ENCODE results near the gene BACE2.
"Not testable (repeated sequence)": the region's sequence is repeated elsewhere in the genome, so short reads cannot be mapped to it uniquely, and the experiment has no call there.

Gene BACE2

DNA sequence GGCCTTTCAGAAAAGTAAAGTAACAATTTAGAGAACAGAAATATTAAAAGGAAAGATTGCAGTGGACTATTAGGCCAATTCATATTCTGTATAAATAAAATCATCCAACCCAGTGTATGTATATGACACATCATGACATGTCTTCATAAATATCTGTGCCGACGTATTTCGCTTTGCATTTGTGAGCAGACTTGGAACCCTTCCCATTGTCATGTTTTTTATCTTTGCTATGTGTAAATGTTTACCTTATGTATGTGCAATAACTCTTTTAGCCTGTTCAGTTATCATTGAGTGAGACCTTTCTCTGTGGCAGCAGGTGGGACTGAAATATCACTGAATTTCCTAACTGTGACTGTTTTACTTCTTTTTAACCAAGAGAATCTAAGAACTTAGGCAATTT is 90.7 kb downstream of the BACE2 start:
- in situ Hi-C loops (cut with HindIII; ENCODE audit: low sequenced_read_pairs), result no loop called here

DNA sequence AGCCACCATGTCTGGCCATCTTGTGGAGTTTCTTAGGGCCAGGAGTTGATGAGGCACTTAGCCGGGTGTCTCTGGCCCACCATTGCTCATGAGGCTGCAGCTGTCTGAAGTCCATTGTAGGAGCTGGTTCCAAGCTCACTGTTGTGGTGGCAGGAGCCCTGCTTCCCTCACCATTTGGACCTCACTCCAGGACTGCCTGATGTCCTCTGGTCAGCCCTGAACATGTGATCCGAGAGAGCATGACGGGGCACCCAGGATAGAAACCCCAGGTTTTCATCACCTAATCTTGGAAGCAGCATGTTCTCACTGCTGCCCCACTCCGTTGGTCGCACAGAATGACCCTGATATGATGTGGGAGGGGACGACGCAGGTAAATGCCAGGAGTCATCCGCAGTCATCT is 92.5 kb downstream of the BACE2 start:
- in situ Hi-C loops (cut with HindIII; ENCODE audit: low sequenced_read_pairs), result no loop called here

DNA sequence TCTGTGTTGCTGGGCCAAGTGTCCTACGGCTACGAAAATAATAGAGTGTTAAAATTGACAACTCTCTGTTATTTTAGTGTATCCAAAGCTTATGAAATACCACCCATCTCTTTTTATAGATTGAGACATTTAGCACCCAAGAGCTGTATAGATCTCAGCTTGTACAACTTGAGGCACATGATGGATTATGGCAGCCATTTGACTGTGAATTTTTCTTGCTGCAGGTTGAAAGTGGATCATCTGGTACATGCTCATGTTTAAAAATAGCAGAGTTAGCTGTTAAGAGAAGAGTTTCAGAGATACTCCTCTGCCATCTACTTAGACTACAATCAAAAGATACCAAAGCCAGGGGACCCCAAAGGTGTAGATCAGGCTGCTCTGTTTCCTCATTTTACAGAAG is 99.4 kb downstream of the BACE2 start:
- in situ Hi-C loops (cut with HindIII; ENCODE audit: low sequenced_read_pairs), result no loop called here

DNA sequence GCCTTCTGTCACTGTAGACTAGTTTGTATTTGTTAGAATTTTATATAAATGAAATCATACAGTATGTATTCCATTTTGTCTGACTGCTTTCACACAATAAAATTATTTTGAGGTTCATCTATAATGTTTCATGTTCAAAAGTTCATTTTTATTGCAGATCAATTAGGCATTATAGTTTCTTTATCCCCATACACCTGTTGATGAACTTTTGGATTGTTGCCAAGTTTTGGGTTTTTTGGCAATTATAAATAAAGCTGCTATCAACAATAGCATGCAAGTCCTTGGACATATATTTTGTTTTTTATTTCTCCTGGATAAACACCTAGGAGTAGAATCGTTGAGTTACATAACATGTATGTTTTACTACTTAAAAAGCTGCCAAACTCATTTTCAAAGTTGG is 101.6 kb downstream of the BACE2 start:
- in situ Hi-C loops (cut with HindIII; ENCODE audit: low sequenced_read_pairs), result no loop called here

DNA sequence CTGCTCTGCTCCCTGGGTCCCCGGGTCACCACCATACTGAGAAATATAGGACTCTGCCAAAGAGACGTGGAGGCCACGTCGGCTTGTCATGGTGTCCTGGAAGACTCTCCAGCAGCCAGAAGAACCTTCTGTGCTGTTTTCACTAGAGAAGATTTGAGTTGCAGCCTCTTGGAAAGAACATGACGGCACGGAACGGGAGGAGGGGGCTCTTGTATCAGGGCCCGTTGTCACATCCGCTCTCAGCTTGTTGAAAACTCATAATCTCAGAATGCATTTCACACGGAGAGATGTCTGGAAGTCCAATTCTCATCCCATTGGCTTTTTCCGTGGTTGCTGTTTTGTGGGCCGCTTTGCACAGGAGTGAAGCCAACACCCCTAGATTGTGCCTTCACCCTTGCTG is 109.2 kb downstream of the BACE2 start:
- in situ Hi-C loops (cut with HindIII; ENCODE audit: low sequenced_read_pairs), result no loop called here

DNA sequence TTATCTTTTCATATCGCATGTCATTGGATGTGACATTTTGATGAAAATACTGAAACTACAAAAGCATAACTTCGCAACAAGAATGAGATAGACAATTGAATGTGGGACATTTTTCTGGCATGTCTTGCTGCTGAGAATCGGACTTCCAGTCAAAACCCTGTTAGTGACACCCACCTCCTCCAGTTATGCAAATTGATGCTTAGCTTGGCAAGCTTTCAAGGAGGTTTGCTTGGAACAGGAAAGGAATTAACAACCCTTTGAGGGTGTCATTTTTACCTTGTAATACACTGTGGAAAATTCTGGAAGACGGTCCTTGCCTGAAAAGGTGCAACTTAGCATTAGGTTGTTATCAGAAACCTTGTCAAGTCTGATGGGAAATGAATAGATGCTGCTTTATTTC is 109.9 kb downstream of the BACE2 start:
- in situ Hi-C loops (cut with HindIII; ENCODE audit: low sequenced_read_pairs), result no loop called here

DNA sequence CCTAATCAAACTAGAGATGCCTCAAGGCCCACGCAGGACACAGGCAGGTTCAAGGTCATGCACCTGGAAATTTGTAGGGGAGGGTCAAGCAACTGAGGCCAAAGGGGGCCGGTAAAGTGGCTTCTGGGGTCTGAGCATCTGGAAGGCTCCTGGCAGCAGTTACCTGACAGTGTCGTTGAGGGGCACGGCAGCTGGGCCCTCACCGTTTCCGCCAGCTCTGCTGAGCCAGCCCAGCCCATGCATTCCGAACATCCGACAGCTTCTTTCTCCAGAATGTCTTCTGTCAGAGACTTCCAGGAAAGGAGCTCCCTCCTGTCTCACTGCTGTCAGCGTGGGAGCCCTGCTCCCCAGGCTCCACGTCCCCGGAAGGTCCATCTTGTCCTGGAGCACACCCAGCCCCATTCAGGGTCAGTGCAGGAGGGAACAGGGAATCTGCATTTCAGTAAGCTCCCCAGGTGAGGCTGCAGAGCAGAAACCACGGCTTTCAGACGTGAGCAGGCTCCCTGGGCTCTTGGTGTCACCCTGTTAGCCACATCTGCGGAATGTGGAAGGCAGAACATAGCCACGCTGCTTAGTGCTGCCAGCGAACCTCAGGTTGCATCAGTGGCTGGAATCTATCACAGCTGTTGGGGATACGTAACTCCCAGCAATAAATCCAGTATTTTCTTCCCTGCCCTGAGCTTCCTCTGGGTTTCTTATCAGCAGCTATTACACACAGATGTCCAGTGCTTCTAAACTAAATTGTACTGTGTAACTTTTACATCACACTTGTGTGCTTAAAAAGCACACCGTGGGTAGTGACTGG is 112.4 kb downstream of the BACE2 start:
- in situ Hi-C loops (cut with HindIII; ENCODE audit: low sequenced_read_pairs), result no loop called here

DNA sequence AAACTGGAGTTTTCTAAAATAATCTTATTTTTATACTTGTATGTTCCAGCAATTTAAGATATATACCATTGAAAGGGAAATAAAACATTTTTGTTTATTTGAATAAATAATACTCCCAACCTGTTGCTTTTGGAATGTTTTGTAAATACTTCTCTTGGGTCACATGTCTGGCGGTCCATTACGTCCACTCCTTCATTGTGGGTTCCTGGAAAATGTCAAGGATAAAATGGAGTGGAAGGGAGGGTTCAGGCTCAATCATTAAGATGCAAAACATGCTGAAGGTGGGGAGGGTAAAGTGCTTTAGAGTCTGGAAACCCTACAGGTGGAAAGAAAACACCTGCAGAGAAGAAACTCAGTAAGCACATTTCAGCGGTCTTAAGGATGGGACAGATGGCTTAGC is 114.5 kb downstream of the BACE2 start:
- in situ Hi-C loops (cut with HindIII; ENCODE audit: low sequenced_read_pairs), result no loop called here

DNA sequence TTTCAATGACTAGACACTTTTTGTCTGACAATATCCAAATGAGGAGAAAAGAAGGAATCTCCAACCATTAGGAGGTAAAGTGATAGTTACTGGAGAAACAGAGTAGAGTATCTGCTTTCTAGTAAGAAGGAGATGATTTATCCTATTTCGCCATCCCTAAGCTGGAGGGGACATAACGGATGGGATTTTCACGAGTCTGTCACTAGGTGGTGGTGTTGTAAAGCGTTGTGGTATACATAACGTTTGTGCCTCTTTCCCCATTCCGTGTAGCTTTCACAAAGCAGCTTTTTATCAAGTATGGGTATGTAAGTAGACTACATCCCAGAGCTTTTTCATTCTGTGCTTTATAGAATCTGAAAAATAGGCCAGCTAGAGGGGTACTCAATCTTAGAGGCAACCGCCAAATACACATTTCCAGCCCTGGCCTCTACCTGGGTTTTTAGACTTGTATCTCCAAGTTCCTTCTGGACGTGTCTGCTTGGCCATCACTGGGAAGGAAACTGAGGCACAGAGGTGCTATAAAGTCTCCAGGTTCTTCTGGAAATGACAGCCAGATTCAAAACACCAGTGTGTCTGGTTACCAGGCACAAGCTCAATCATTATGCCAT is 115.4 kb downstream of the BACE2 start:
- in situ Hi-C loops (cut with HindIII; ENCODE audit: low sequenced_read_pairs), result no loop called here

DNA sequence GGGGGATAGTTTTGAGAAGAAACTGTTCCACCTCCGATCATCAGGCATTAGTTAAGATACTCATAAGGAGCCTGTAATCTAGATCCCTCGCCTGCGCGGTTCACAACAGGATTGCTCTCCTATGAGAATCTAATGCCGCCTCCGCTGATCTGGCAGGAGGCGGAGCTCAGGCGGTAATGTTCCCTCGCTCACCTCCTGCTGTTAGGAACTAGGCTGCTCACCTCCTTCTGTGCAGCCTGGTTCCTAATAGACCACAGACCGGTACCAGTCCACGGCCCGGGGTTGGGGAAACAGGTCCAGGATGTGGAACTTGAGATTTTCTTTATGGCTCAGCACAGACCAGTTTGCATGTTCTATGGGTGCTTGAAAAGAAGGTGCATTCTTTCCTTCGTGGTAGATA is 121.5 kb downstream of the BACE2 start:
- in situ Hi-C loops (cut with HindIII; ENCODE audit: low sequenced_read_pairs), result no loop called here

DNA sequence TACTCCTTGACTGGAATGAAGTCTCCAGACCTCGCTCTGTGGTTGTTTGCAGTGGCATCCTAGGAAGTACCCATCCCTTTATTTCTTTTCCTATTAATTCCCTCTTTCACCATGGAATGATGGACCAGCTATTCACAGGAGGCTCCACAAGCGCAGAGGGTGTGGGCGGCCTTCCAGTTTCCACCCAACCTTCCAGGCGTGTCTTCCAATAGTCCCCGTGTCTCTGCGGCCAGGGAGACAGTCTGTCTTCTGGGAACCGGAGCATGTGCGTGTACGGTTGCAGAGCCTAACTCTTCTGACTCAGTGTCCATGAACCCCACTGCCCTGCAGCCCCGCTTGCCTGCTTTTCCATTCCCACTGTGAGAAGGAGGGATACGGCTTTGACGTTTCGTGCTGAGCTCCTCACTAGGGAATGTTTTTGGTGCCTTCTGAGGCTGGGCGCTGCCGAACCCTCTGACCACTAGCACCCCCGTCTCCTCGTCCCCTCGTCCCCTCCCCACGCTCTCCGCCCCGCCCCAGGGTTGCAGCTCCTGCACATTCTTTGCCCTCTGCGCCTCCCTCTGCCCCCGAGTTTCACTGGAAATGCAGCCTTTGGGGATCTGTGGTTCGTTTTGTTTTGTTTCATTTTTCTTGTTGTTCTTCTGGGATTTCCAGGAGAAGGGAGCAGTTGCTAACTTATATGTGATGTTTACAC is 122.3 kb downstream of the BACE2 start:
- in situ Hi-C loops (cut with HindIII; ENCODE audit: low sequenced_read_pairs), result no loop called here

DNA sequence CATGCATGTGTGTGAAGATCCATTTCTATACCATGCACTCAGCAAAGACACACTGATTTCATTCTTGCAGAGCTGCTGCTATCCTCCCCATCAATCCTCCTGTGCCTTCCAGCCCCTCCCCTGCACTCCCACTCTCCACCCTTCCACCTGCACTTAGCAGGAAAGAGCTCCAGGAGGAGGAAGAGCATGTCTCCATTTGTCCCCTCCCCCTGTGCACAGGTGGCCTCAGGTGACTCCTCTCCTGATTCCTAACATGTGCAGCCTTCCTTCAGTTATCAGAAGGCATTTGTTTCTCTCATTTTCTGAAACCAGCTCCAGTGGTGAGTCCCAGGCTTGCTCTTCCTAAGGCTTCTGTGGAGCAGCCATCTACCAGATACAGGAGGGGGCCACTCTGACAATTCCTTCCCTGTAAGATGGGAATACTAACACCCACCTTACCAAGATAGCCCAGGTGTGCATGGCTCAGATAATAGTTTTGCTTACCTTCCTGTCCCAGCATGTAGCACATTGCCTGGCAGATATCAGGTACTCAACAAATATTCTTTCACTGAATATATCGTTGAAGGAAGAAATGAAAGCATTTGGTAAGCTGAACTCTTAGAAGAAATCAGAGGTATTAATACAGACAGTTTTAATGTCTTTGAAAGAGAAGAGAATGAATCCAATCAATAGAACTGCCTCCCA is 126.7 kb downstream of the BACE2 start:
- in situ Hi-C loops (cut with HindIII; ENCODE audit: low sequenced_read_pairs), result no loop called here

DNA sequence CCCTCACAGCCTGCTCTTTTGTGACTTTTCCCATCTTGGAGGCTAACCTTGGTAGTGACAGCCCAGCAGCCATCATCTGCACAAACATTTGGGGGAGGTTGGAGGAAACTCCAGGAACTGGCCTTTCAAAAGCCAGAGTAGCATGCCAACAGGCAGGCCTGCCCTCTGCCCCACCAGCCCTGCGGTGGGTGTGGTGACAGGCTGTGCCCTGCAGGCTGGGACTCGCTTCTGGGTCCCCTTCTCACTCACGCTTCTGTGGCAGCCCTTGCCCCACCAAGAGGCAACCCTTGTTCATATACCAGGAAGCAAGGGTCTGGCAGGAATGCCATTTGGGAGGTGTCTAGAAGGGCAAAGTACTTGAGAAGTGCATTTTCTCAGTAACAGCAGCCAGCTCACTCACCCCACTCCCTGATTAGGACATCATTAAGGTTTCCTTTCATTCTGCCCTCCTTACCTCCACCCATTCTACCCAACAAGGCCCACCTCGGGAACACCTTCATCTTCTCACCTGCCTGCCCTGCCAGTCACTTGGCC is 127.8 kb downstream of the BACE2 start:
- in situ Hi-C loops (cut with HindIII; ENCODE audit: low sequenced_read_pairs), result no loop called here

DNA sequence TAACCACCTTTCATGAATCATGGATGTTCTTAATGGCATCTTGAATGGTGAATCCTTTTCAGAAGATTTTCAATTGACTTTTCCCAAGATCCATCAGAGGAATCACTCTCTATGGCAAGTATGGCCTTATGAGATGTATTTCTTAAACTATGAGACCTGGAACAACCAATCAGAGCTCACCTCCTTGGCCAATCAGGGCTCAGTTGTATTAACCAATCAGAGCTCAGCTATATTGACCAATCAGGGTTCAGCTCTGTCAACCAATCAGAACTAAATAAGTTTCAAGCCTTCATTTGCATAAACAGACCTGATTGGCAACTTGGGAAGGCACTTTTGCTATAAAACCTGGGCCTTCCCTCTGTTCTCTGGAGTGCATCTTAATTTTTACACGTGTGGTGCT is 135.0 kb downstream of the BACE2 start:
- in situ Hi-C loops (cut with HindIII; ENCODE audit: low sequenced_read_pairs), result no loop called here

DNA sequence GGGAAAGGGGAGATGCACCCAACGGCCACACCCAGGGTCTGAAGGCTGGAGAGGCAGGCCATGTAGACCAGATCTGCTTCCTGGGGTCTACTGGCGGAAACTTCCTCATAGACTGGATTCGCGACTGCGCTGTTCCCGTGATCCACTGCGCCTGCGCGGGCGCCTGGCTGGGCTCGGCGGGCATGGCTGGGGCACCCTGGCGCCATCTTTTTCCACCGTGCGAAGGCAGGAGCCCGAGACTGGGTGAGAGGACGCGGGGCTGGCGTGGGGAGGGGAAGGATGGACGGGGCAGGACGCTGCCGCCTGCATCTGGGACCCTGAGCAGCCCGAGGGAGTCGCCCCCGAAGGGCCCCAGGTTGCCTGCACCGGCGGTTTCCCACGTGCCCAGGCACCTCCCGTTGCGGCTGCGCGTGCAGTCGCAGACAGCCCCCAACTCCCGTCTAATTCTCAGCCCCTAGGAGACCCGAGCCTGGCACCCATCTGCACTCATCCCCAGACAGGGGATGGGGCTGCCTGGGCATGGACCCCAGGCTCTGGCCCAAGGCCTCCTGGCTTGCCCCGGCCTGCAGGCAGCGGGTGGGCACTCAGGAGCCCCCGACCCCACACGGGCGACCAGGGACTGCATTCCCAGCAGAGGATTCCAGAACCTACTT is 136.2 kb downstream of the BACE2 start:
- in situ Hi-C loops (cut with HindIII; ENCODE audit: low sequenced_read_pairs), result no loop called here

DNA sequence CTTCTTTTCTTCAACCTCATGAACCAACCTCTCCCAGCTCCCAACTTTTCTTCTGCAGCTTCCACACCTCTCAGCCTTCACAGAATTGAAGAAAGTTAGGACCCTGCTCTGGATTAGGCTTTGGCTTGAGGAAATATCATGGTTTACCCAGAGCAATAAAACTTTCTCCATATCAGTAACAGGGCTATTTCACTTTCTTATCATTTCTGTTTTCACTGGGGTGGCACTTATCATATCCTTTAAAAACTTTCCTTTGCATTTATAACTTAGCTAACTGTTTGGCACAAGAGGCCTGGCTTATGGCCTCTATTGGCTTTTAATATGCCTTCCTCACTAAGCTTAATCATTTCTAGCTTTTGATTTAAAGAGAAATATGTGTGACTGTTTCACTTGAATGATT is 139.3 kb downstream of the BACE2 start:
- in situ Hi-C loops (cut with HindIII; ENCODE audit: low sequenced_read_pairs), result loop anchor here (5.0 kb wide), 1 partner anchor 80 kb away; no protein-coding TSS in a partner anchor

DNA sequence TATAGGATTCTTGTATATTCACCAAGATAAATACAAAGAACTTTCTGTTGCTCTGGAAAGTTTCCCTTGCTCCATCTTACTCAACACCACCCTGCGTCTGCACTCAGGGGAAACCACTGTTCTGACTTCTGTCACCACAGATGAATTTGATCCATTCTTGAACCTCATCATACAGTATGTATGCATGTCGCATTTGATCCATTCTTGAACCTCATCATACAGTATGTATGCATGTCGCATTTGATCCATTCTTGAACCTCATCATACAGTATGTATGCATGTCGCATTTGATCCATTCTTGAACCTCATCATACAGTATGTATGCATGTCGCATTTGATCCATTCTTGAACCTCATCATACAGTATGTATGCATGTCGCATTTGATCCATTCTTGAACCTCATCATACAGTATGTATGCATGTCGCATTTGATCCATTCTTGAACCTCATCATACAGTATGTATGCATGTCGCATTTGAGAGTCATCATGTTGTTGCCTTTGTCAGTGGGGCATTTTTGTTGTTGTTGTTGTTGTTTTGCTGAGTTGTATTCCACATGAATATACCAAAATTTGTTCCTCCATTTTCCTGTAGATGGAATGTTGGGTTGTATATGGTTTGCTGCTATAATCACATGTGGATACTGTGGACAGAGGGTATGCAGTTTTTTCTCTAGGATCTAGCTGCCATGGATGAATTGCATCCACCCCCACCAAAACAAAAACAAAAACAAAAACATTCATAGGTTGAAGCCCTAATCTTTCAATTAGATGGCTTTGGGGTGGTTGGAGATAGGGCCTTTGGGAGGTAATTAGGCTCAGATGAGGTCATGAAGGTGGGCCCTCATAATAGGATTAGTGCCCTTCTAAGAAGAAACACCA is 145.6 kb downstream of the BACE2 start:
- in situ Hi-C loops (cut with HindIII; ENCODE audit: low sequenced_read_pairs), result not testable (repeated sequence)

DNA sequence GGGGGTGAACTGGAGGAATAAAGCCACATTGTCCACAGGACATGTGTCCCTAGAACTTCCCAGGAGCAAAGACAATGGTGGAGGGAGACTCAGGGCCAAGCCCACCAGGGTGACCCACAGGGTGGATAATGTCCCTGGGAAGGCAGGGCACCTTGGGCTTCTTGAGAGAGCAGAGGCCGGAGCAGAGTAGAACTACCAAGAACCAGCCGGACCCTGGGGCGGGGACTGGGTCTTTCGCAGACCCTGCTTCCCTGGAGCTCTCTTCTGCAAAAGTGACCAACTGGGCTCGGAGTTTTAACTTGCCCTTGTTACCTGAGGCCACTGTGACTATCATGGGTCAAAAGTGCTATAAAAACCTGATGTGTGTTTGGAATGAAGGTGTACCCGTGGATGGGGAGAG is 147.8 kb downstream of the BACE2 start:
- in situ Hi-C loops (cut with HindIII; ENCODE audit: low sequenced_read_pairs), result no loop called here

DNA sequence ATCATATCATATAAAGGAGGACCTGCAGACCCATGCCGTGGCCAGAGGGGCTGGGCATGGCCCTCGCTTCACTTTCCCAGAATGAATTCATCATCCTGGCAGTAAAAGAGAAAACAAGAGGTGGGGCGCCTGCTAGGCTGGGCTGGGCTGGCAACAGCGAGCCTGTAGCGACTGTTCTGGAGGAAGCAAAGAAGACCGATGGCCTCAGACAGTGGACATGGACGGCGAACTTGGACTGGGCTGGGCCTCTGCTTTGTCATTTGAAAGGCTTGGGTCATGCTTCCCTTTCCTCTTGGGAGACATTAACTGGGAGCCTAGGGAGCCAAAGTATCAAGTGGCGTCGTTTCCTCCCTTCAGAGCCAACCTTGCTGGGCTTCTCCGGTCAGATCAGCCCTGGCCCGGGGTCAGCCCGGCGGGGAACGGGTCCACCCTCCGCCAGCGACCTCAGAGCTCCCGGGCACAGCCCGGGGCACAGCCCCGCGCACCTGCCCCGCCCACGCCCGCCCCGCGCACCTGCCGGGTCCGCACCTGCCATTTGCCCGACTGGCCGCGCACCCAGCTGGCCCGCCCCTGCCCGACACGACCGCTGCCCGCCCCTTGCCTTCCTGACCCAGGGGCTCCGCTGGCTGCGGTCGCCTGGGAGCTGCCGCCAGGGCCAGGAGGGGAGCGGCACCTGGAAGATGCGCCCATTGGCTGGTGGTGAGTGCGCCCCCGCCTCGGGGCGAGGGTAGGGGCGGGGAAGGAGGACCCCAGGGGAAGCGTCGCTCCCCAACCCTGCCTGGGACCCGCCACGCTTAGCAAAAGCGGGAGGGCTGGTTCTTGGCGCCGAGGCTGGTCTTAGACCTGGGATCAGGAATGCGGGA is 148.5 kb downstream of the BACE2 start, which contains the start of gene FAM3B:
FAM3B (plus strand) TSS at position 602 of the 863 bp plus-strand sequence; CDS start at position 681, 79 bp downstream.
- in situ Hi-C loops (cut with HindIII; ENCODE audit: low sequenced_read_pairs), result no loop called here

Data from endothelial cell of hepatic sinusoid (primary cell).